Measurements from ENCODE around the gene SMURF2. TPM values are rescaled to one million over a fixed set of nuclear protein-coding genes. Genes with fewer than 3 reads are reported as not detected.

The SMURF2 gene
- total and polyA plus RNA-seq, 2 donors from 2014 or later = 7.2 to 27.9 TPM

DNA sequence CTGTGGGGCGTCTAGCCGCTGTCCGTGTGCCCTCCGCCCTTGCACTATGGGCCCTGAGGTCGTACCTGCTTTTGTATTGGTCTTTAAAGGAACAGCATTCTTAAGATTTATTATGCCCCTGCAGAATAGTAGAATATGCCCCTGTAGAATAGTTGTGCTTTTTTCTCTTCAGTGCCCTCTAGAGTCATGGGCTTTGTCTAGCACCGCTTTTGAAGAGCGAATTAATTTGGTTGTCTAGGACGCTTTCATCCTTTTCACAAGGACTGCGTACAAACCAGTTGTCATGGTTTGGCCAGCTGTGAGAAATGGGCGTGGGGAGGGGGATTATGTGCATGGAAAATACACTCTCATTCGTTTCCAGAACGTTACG lies 154.7 kb downstream of the SMURF2 start:
- H3K9me3 ChIP-seq (ENCODE audit: control insufficient read depth in 2 of 3, insufficient read depth in 1 of 3, low read length in 3 of 3) = no peaks in the 10 kb centered on the region
- no peaks in the 10 kb centered on the region for H3K27me3 ChIP-seq (ENCODE audit: control insufficient read depth, insufficient read depth, low read length)
- H3K27ac ChIP-seq (ENCODE audit: low read depth in 2 of 2, low read length in 2 of 2) = peak overlapping the region; percentile 100
- intact Hi-C loops (cut with DNase I) = no loop called here
- H3K4me3 ChIP-seq (ENCODE audit: low read length in 3 of 3) = peak overlapping the region; percentile 92 to 99 (median 93)
- H3K9ac ChIP-seq (ENCODE audit: low read length in 3 of 3) = peak overlapping the region; percentile 64 to 98 (median 91)
- TF ChIP-seq, protein P1, sequence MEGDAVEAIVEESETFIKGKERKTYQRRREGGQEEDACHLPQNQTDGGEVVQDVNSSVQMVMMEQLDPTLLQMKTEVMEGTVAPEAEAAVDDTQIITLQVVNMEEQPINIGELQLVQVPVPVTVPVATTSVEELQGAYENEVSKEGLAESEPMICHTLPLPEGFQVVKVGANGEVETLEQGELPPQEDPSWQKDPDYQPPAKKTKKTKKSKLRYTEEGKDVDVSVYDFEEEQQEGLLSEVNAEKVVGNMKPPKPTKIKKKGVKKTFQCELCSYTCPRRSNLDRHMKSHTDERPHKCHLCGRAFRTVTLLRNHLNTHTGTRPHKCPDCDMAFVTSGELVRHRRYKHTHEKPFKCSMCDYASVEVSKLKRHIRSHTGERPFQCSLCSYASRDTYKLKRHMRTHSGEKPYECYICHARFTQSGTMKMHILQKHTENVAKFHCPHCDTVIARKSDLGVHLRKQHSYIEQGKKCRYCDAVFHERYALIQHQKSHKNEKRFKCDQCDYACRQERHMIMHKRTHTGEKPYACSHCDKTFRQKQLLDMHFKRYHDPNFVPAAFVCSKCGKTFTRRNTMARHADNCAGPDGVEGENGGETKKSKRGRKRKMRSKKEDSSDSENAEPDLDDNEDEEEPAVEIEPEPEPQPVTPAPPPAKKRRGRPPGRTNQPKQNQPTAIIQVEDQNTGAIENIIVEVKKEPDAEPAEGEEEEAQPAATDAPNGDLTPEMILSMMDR (IDR thresholded peaks at IDR 0.05; ENCODE audit: borderline replicate concordance, extremely low read depth, insufficient read depth) = peak; percentile 38
- DNase-seq (peak in 3 of 5 donors; percentile 62 to 95 (median 93)), FAIRE-seq (no peak)
- peaks cover 22 to 39% (median 27%) of the 10 kb centered on the region in 3 donors for H3K36me3 ChIP-seq (ENCODE audit: control insufficient read depth in 2 of 3, insufficient read depth in 3 of 3, low read length in 3 of 3)
- peaks cover 3 to 22% (median 17%) of the 10 kb centered on the region in 3 donors for H3K4me1 ChIP-seq (ENCODE audit: control insufficient read depth in 2 of 3, insufficient read depth in 2 of 3, low read depth in 1 of 3, low read length in 3 of 3)

GRCh38 chr17:64506576-64507412 lies 155.3 kb downstream of the SMURF2 start, which contains the start of gene CEP95:
Gene CEP95 (plus strand): TSS chr17:64506977. CDS start chr17:64507098, 121 bp downstream.
- Histone ChIP-seq H3K9me3 (ENCODE audit: control insufficient read depth in 2 of 3, insufficient read depth in 1 of 3, low read length in 3 of 3) (no peaks in the 10 kb centered on the region), H3K27me3 (ENCODE audit: control insufficient read depth, insufficient read depth, low read length) (no peaks in the 10 kb centered on the region), H3K36me3 (ENCODE audit: control insufficient read depth in 2 of 3, insufficient read depth in 3 of 3, low read length in 3 of 3) (peaks cover 20 to 40% (median 31%) of the 10 kb centered on the region in 3 donors), H3K4me3 (ENCODE audit: low read length in 3 of 3) (peak within 1 kb of the TSS; percentile 92 to 99 (median 93)), H3K27ac (ENCODE audit: low read depth in 2 of 2, low read length in 2 of 2) (peak within 1 kb of the TSS; percentile 100), H3K4me1 (ENCODE audit: control insufficient read depth in 2 of 3, insufficient read depth in 2 of 3, low read depth in 1 of 3, low read length in 3 of 3) (peaks cover 3 to 22% (median 20%) of the 10 kb centered on the region in 3 donors), H3K9ac (ENCODE audit: low read length in 3 of 3) (peak within 1 kb of the TSS; percentile 98 to 100 (median 100))
- TF ChIP-seq, protein P1 (IDR thresholded peaks at IDR 0.05; ENCODE audit: borderline replicate concordance, extremely low read depth, insufficient read depth) = no peak
- FAIRE-seq = no peak
- DNase-seq = peak in 3 of 5 donors; percentile 99
- intact Hi-C loops (cut with DNase I) = no loop called here

DNA sequence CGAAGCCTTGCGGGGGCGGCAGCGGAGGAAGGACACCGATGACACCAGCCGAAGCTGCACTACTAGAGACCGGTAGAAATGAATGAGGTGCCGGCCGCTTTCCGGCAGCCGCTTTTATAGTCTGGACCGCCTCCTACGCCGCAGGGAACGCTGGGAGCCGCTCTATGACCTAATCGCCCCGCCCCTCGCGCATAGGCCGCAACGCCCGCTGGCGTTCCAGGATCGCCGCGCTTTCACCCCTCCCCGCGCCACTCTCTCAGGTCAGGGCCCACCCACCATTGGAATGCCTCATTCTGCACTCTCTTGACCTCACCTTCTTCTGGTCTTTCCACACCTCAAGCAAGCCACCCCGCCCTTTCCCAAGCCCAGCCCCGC lies 155.9 kb downstream of the SMURF2 start, which contains the start of gene DDX5:
Gene DDX5 (minus strand): TSS at position 89 of the 375 bp plus-strand sequence. CDS start 170 bp downstream, outside the sequence.
- peaks cover 26 to 44% (median 34%) of the 10 kb centered on the region in 3 donors for H3K36me3 ChIP-seq (ENCODE audit: control insufficient read depth in 2 of 3, insufficient read depth in 3 of 3, low read length in 3 of 3)
- DNase-seq = peak in 4 of 5 donors; percentile 98 to 99 (median 98)
- TF ChIP-seq, protein P1 (IDR thresholded peaks at IDR 0.05; ENCODE audit: borderline replicate concordance, extremely low read depth, insufficient read depth) = no peak
- no peak for FAIRE-seq
- H3K4me1 ChIP-seq (ENCODE audit: control insufficient read depth in 2 of 3, insufficient read depth in 2 of 3, low read depth in 1 of 3, low read length in 3 of 3) = peaks cover 3 to 22% (median 20%) of the 10 kb centered on the region in 3 donors
- peak within 1 kb of the TSS; percentile 92 to 99 (median 93) for H3K4me3 ChIP-seq (ENCODE audit: low read length in 3 of 3)
- peak within 1 kb of the TSS; percentile 100 for H3K27ac ChIP-seq (ENCODE audit: low read depth in 2 of 2, low read length in 2 of 2)
- intact Hi-C loops (cut with DNase I) = no loop called here
- no peaks in the 10 kb centered on the region for H3K27me3 ChIP-seq (ENCODE audit: control insufficient read depth, insufficient read depth, low read length)
- H3K9ac ChIP-seq (ENCODE audit: low read length in 3 of 3) = peak within 1 kb of the TSS; percentile 98 to 100 (median 100)
- no peaks in the 10 kb centered on the region for H3K9me3 ChIP-seq (ENCODE audit: control insufficient read depth in 2 of 3, insufficient read depth in 1 of 3, low read length in 3 of 3)
